Posterior vena cava (tissue), 2 donors: ENCODE measurements around the gene PRPH2. TPM values are rescaled to one million over a fixed set of nuclear protein-coding genes. Genes with fewer than 3 reads are reported as not detected.

Source experiments
- DNase-seq: peaks from one replicate; pipeline ENCODE4 v3.0.0-alpha.2; 2020; ENCODE audit warnings: low spot score
- intact Hi-C, 2 donors: fragments of 100-400 bp; cut with DNase I; formaldehyde crosslinking; loops; one replicate each; pipeline versions ENCODE4 v1.14.1 to v1.14.2; 2022 to 2023
- long read RNA-seq, 2 donors: library from polyadenylated mRNA; unstranded; transcript quantifications; one replicate each; pipeline ENCODE4 v2.0.0, GENCODE V29; 2020 to 2021
- total RNA-seq, 2 donors: library from RNA; stranded (reverse); fragmentation: NEBNext Ultra II Directional; extraction: Animal tissue kit (Norgen Biotek cat#: 25700); gene quantifications; one replicate each; pipeline ENCODE4 v1.2.1, GENCODE V29; 2021
- donor health status: DM: yes; HTN: yes; CAD: no.
- donor health status: DM: yes; HTN: yes; CAD: no.

Gene PRPH2
- total RNA-seq: 1 to 10 TPM in 1 of 2 donors, under 1 TPM in 1; 1.00 to 2.2 TPM
- long read RNA-seq, donor 1: 0 reads
- long read RNA-seq, donor 2, partial matches to known transcripts: 1 of 1 reads
- long read RNA-seq, donor 2, other reads (novel, unspliced or antisense): 0 of 1 reads

DNA sequence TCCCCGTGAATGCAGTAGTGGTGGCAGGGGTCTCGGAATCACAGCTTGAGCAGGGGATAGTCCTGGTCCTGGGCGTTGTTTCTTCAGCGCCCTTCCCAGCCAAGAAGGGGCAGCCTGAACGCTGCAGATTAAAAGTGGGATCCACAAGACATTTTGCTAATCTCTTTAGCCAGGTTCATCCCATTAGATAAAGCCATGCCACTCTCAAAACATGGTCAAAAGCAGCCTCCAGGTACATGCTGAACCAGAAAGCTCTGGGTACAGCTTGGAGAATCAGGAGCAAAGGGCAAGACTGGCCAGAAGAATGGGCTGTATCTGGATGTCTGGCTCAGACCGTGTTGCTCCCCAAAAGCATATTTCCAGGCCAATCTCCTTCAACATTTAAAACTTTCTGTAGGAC, at the start of gene PRPH2:
PRPH2 (minus strand) TSS at position 101 of the 400 bp plus-strand sequence. CDS start 263 bp downstream, outside the sequence.
- no peak for DNase-seq
- intact Hi-C loops: loop anchor here in 1 of 2 donors (10.0 kb wide), 1 partner anchor 58 kb away; no protein-coding TSS in a partner anchor

DNA sequence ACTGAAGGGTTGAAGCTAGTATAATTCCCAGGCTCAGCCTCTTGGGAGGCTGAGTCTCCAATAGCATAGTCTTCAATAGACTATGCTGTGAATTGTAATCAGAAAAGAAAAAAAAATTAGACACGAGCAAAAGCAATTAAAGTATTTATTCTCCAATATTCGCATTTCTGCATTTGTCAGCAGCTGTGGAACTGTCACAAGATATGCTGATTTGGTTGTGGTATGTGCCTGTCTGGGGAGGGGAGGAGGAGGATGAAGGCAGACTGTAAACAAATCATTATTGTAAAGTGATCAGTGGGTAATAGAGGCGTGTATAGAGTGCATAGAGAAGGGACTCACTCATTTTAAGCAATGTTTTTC, 49.3 kb upstream of the PRPH2 start:
- intact Hi-C loops: no loop called here
- DNase-seq: no peak

DNA sequence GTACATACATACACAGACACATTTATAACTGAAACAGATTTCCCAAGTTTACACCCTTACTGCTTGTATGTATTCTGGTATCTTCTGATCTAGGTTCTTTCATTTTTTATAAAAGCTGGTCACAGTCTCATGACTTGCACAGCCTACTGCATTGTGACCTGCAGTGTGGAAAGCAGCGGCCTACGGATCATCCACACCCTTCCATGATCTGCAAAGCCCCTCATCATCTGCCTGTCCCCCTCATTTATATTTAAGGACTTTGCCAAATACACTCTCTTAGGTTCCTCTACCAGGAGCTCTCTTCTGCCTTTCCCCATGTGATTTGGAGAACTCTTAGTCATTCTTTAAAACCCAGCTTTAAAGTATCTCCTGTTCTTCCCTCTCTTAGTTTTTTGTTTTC, 47.4 kb upstream of the PRPH2 start:
- intact Hi-C loops: no loop called here

DNA sequence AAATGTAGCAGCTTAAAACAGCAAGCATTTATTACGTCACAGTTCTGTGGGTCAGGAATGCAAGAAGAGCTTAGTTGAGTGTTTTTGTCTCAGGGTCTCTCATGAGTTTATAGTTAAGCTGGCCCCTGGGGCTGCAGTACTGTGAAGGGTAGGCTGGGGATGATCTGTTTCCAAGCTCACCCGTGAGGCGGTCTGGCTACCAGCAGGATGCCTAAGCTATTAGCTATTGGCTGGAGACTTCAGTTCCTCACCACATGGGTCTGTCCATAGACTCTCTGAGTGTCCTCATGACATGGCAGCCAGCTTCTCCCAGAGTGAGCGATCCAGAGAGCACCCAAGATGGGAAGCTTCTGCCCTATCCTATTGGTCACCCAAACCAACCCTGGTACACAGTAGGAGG, 46.7 kb upstream of the PRPH2 start:
- DNase-seq: no peak
- intact Hi-C loops: no loop called here

More for the DNA sequence above, 47.4 kb upstream of the PRPH2 start:
- no peak for DNase-seq

- DNase-seq: no peak
- intact Hi-C loops: no loop called here
These were observed 43.8 kb upstream of the PRPH2 start for GRCh38 chr6:42766163-42766670.

- no peak for DNase-seq
- intact Hi-C loops: no loop called here
These were observed 42.7 kb upstream of the PRPH2 start for GRCh38 chr6:42764911-42765648.

GRCh38 chr6:42762950-42763349, 40.6 kb upstream of the PRPH2 start:
- intact Hi-C loops: no loop called here
- no peak for DNase-seq

GRCh38 chr6:42762426-42762859, 40.0 kb upstream of the PRPH2 start:
- no peak for DNase-seq
- intact Hi-C loops: no loop called here

DNA sequence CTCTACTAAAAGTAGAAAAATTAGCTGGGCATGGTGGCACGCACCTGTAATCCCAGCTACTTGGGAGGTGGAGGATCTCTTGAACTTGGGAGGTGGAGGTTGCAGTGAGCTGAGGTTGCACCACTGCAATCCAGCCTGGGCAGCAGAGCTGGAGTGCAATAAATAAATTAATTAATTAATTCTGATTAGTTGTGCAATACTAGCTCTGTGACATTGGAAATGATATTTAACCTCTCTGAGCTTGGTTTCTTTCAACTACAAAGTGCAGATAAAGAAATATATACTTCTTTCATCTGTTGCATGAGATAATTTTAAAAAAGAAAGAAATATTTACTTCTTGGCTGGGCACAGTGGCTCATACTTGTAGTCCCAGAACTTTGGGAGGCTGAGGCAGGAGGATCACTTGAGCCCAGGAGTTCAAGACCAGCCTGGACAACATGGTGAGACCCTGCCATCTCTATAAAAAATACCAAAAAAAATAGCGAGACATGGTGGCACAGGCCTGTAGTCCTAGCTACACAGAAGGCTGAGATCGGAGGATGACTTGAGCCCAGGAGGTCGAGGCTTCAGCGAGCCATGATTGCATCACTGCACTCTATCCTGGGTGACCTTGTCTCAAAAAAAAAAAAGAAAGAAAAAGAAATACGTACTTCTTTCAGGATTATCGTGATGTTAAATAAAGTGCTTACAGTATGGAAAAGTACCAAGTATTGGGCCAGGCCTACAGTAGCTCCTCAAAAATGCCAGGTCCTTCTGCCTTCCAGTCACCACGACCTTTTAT, 39.1 kb upstream of the PRPH2 start:
- no peak for DNase-seq
- intact Hi-C loops: no loop called here

DNA sequence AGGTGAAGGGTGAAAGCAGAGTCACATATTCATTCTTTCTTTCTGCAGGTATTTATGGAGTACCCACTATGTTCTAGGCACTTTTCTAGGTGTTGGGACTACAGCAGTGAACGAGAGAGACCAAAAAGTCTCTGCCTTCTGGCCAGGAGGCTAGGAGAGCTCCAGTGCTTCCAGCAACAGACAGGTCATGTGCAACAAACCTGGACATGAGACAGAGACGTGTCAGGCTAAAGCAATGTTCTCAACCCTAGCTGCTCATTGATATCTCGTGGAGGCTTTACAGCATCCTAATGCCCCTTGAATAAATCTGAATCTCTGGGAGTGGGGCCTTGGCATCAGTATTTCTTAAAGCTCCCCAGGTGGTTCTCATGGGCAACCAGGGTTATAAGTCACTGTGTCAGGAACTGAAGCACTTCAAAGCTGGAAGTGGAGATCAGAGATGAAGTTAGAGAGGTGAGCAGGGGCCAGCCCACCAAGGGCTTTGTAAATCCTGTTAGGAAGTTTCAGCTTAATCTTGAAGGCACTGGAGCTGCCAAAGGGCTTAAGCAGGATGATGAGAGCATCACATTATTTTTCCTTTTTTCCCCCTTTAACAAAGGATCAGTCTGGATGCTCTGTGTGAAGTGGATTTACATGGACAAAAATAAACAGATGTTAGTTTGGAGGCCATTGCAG, 36.5 kb upstream of the PRPH2 start:
- DNase-seq: no peak
- intact Hi-C loops: no loop called here

- intact Hi-C loops: no loop called here
- peak; percentile 30 for DNase-seq
These were observed 34.3 kb upstream of the PRPH2 start for GRCh38 chr6:42756722-42757121.

DNA sequence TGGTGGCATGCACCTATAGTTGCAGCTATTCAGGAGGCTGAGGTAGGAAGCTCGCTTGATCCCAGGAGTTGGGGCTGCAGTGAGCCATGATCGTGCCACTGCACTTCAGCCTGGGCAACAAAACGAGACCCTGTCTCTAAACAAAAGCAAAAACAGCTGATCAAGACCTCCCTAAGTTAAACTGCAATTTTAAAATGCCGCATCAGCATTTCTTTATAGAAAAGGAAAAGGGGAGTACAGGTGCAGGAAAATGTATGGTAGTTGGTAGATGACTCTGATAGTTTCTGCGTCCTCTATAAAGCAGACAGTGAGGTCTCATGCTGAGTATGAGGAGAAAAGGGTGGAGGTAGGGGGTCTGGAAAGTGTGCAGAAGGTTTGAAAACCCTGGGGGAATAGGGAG, 32.4 kb upstream of the PRPH2 start:
- intact Hi-C loops: no loop called here
- no peak for DNase-seq

GRCh38 chr6:42751055-42751454, 28.7 kb upstream of the PRPH2 start:
- DNase-seq: no peak
- intact Hi-C loops: no loop called here

DNA sequence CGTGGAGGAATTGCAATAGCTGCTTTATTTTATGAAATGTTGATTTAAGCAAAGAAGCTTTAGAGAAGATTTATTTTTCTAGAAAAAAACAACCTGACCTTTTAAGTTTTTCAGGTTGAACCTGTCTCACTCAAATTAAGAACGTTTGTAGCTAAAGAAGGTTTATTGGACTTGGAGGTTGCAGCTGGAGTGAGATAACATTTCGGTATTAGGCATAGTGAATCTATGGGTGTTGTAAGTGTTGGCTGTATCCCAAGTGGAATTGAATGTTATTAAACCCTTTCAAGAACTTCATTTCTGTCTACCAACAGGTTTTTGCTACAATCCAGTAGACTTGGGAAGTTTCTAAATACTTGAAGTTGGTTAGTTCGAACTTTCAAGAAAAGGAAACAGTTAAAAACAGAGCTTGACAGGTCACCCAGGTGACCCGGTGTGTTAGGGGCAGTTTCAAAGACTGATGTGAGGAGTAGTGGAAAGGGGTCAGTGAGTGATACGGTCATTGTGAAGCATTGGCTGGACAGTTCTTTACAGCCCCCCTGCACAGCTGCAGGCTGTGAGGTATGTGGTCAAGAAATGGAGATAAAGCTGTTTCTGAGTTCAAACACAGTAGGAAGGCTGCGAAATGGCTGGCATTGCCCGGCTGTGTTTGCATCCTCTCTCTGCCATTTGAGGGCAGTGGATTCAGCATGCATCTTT, 26.0 kb upstream of the PRPH2 start:
- DNase-seq: no peak
- intact Hi-C loops: loop anchor here in 1 of 2 donors (5.0 kb wide), 2 partner anchors 34 to 129 kb away; partner anchors contain the start of genes BICRAL and RPL7L1

DNA sequence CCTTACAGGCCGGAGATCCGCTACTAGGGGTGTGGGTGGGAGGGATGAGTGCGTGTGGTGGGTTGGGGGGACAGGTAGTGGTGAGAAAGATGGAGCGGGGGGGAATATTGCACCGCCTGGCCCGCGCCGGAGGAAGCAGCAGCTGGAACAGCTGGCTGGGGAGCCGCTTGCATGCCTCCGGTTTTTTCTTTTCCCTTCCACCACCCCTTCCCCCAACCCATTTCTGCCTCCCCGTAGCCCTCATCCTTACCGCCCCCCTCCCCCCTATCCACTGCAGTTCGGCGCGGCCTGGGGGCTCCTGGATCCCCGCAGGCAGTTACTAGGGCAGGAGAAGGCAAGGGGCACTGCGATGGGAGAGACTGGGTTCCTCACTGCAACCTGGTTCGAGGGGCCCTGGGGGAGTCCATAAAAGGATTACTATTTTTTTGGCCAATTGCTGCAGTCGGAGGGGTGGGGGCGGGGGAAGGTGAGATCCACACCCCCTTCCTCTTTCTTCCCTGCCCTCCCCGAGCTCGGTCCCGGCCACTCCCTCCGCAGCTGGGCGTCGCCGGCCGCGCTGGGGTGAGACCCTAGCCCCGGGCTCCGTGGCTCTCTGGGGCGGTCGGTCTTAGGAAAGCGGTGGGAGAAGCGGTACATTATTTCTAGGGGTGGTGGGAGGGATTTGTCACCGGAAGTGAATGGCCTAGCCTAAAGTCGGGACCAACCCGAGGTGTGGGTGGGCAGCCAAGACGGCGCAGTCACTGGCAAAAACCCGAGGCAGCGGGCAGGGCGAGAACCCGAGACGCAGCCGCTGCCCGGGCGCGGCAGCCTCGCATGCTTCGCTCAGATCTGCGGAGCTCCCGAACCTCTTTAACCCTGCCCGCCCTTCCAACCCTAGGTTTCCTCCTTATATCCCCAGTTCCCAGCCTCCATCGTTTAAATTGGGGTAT, 24.3 kb upstream of the PRPH2 start:
- intact Hi-C loops: loop anchor here in 1 of 2 donors (5.0 kb wide), 2 partner anchors 36 to 131 kb away; partner anchors contain the start of genes BICRAL and RPL7L1
- peak; percentile 94 for DNase-seq

- DNase-seq: peak; percentile 98
- intact Hi-C loops: loop anchor here in 1 of 2 donors (5.0 kb wide), 2 partner anchors 36 to 131 kb away; partner anchors contain the start of genes BICRAL and RPL7L1
These were observed 23.5 kb upstream of the PRPH2 start, which contains the start of gene TBCC for GRCh38 chr6:42745640-42746462. TSS of gene TBCC (minus strand) at chr6:42746103. CDS start at chr6:42746073, 30 bp downstream.
